HG03571 (cell line): ENCODE measurements around the gene RNH1.
A peak's percentile ranks its signal among the peaks of the same experiment; 100 is the strongest.

Source experiments
- ATAC-seq: cut with Tn5 transposase; IDR thresholded peaks from one replicate; pipeline ENCODE4 v1.9.1; 2021; ENCODE audit not compliant: unreplicated experiment

The RNH1 gene

GRCh38 chr11:506995-507726, at the start of gene RNH1:
RNH1 (minus strand) TSS chr11:507242; CDS start chr11:502162, 5,080 bp downstream.
- ATAC-seq = peak; percentile 47

GRCh38 chr11:555780-556661, 49.0 kb upstream of the RNH1 start:
- ATAC-seq = no peak

DNA sequence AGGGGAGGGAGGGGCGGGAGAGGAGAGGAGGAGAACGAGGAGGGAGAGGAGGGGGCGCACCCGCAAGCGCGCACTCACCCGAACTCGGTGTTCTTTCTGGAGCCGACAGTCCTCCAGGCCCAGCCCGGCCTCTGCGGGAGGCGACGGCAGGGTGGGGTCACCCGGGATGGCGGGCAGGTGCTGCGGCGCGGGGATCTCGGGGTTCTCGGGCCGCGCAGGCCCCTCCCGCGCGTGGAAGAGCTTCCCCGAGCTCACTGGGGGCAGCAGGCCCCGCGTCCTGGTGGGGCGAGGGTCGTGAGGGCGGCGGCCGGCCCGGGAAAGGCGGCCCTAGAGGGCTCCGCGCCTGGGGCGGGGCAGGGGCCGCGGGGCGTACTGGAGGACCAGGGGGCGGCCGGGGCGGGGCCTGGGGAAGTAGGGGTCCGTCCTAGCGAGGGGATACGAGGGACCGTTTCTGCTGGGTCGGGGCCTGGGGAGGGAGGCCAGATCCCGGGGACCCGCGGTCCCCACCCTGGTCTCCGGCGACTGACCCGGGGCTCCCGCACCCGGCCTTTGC, 48.3 kb upstream of the RNH1 start:
- no peak for ATAC-seq

DNA sequence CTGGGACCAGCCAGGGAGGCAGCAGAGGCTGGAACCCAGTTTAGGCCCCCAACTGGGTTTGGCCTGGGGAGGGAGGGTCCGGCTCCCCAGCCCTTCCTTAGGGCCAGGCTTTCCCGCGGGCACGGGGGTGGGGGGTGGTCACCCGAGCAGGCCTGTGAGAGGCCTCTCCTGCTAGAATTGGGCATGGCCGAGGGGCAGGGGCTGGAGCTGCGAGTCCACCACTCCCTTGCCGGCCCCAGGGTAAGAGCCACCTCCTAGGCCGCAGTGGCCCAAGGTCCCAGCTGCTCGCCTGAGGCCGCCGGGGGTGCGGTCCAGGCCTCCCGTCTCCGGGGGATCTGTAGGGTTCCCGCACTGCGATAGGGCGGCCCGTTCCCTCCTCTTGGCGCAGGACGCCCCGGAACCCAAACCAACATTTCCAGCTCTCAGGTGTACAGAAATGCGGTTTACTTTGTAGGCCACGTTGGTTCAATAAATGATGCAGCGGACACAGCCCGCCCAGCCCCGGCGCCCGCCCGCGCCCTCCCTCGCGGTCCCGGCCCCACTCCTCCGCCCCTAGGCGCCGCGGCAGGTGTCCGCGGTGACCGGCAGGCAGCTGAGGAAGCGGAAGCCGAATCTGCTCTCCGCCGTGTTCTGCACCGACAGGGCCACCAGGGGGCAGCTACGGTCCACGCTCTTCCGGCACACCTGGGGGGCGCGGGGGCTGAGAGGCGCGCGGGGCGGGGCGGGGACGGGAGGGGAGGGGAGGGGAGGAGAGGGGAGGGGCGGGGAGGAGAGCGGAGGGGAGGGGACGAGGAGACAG, 47.6 kb upstream of the RNH1 start:
- no peak for ATAC-seq

GRCh38 chr11:553988-554340, 46.9 kb upstream of the RNH1 start:
- no peak for ATAC-seq

GRCh38 chr11:553083-553987, 46.3 kb upstream of the RNH1 start:
- ATAC-seq = no peak

- ATAC-seq = no peak
Observed at GRCh38 chr11:551596-551995, 44.6 kb upstream of the RNH1 start.

GRCh38 chr11:551131-551530, 44.1 kb upstream of the RNH1 start:
- ATAC-seq = no peak

DNA sequence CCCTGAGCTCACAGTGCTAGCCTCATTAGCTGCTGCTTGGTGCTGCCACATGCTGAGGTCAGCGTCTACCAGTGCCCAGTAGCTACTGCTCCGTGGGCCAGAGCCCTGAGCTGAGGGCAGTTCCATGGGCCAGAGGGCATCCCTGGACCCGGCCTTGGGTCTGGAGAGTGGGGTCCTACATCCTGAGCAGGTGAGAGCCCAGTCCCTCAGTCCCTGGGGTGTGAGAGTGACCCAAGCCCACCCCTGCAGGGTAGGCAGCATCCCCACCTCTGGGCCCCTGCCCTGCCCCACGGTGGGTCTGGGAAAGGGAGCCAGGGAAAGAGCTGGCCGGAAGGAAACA, 43.7 kb upstream of the RNH1 start:
- ATAC-seq = no peak

DNA sequence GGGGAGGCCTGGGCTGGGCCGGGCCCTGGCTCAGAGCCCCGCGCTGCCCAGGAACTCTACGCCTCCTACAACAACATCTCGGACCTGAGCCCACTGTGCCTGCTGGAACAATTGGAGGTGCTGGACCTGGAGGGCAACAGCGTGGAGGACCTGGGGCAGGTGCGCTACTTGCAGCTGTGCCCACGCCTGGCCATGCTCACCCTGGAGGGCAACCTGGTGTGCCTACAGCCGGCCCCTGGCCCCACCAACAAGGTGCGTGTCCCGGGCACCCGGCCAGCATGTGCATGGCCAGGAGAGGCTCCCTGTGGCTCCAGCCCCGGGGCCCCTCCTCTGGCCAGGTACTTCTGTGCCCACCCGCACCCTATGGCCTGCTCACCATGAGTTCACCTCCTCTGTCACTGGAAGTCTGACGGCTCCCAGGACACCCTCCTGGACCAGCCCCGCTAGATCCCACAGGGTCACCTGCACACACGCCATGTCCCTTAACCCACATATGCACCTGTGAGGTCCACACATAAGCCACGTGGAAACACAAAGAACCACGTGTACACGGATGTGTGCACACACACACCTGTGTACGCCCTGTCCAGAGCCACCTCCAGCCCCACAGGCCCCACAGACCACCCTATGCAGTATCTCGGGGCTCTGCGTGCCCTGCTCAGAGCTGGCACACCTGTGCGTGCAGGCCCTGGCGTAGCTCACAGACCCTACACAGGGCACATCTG, 43.1 kb upstream of the RNH1 start:
- ATAC-seq = no peak

GRCh38 chr11:548700-549603, 41.9 kb upstream of the RNH1 start:
- no peak for ATAC-seq

DNA sequence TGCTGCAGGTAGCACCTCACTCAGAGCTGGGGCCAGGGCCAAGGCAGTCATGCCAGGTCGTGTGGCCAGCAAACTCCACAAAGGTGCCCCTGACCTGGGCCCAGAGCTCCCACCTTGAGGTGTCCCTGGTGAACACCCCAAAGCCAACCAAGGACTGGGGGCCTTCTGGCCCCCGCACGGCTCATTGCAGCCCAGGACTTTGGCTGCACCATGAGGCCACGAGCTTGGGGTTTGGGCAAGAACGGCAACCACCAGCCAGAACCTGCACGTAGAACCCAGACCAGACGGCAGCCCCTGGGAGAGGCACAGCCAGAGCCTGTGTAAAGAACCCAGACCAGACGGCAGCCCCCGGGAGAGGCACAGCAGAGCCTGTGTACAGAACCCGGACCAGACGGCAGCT, 38.1 kb upstream of the RNH1 start:
- ATAC-seq = no peak

- no peak for ATAC-seq
Observed at GRCh38 chr11:544817-545166, 37.8 kb upstream of the RNH1 start.

DNA sequence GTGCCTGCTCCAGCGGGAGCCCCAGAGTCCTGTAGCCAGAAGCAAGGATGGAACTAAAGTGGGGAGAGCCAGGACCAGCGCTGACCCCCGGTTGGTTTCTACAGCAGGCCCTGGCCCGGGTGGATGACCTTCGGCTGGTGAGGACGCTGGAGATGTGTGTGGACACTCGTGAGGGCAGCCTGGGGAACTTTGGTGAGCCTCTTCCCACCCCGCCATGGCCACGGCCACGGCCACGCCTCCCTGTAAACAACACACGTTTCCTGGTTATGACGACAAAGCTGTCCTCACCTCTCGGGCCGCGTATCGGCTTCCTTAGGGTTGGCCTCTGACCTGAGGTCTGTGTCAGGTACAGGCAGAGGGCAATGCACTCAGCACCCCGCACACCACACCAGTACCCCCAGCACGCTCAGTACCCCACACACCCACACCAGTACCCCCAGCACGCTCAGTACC, 34.4 kb upstream of the RNH1 start:
- ATAC-seq = no peak

DNA sequence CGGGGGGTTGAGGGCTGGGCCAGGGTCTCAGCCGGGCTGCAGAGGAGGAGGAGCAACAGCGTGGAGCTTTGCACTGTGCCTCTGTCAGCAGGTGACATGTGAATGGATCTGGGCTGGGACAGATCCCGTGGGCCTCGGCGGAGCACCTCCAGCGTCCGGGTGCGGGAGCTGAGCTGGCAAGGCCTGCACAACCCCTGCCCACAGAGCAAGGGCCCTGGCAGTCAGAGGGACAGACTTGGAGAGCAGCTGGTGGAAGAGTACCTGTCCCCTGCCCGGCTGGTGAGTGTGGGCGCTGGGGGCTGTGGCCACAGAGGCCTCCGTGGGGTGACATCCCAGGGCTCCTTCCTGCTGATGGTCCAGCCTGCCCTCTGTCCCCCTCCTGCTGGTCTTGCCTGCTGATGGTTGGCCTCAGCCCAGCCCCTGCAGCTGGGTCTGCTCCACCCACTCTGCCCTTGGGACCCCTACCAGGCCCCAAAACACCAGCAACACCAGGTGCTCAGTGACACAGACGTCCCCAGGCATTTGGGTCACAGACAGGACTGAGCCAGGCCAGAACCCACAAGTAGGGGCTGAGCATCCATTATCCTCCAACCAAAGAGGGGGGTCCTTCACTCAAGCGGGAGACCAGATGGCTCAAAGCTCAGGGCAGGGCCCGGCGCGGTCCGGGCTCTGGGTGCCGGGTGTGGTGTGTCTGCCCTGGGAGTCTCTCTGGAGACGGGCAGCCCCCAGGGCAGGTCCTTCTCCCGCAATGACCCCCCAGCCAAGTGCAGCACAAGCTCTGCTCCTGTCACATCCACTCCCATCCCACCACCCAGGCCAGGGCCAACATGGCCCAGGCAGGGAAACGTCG, 33.8 kb upstream of the RNH1 start:
- ATAC-seq = no peak

DNA sequence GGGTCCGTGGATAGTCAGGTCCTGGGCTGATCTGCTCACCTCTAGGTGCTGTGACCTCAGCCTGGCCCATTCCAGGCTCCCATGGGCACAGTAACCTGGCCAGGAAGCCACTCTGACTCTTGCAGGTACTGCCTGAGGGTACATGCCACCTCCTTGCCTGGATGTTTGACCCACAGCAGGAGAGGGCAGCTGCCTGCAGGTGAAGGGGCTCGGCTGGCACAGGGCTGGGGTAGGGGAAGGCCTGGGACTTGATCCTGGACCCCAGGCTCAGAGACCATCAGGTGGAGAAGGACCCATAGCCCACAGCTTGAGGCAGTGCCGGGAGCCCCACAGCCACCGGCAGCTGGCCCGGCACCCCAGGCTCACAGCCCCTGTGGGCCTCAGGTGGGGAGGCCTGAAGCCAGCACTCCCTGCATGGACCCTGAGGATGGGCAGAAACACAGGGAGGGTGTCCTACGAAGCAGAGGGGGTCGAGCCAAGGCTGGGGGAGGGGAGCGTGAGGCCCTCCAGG, 33.0 kb upstream of the RNH1 start:
- ATAC-seq = no peak

- ATAC-seq = no peak
Observed at GRCh38 chr11:538431-539051, 31.5 kb upstream of the RNH1 start.
